Measurements from ENCODE around the gene CPN1.

The CPN1 gene

DNA sequence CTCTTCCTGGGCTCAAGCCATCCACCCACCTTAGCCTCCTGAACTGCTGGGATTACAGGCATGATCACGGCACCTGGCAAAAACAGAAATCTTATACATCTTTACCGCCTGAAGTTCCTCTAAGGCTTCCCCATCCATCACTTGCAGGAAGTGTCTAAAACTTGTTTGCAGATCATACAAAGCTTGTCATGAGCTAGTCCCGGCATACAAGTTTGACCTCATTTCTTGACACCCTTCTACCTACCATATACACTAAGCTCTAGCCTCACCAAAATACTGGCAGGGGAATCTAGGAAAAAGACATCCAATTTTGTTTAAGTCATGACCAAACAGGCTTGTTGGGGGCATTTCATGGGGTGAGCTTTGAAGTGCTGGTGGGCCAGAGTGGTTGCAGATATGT lies 86.4 kb downstream of the CPN1 start:
- DNase-seq = no peak

DNA sequence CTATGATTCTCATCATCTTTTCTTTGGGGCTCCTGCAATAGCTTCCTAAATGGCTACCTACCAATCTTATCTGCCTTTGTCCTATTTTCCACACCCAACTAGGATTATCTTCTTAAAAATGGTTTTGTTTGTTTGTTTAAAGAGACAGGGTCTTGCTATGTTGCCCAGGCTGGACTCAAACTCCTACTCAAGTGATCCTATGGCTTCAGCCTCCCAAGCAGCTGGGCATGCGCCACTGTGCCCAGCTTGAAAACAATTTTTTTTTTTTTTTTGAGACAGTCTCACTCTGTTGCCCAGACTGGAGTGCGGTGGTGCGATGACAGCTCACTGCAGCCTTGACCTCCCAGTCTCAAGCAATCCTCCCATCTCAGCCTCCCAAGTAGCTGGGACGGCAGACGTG lies 86.9 kb downstream of the CPN1 start:
- DNase-seq = no peak

DNA sequence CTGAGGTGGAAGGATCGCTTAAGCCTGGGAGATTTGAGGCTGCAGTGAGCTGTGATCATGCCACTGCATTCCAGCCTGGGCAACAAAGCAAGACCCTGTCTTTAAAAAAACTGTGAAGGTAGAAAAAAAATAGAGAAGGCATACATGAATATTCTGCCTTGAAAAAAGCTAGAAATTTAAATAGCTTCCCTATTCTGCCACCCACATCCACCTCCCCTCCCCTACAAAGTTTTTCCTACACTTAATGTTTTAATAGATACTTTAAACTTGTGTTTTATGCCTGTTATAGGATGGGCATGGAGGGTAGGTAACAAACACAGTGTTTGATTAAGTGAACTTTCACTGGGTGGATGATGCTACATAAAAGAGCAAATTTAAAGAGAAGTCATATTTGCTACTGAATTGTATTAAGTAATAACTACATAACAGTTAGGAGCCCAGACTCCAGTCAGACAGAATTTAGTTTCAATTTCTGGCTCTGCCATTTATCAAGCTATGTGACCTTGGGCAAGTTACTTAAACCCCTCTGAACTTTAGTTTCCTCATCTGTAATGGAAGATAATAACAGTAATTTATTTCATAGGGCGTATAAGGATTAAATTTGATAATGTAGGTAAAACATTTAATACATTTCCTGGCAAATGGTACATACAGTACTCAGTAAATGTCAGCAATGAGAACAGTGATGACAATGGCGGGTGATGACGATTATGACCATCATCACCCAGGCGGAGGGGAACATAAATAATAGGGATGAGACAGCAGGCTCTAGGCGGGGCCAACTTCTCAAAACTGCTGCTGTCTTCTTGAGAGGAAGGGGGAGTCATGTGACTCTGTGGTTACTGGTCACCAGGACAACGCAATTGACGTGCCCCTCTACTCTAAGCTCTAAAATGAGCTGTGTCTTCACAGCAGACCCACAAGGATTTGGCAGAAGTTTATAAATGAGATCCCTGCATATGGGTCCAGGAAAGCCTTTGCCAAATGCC lies 87.7 kb downstream of the CPN1 start:
- peak in 1 of 2 donors; percentile 24 for DNase-seq

All from stimulated activated CD4-positive, alpha-beta T cell treated with anti-CD3 and anti-CD28 coated beads, Interleukin-2, amount 100 ng/mL, for 48 hours (primary cell).